ENCODE results near the gene LRTM1.

Gene LRTM1

GRCh38 chr3:54889731-54890130, 38.1 kb downstream of the LRTM1 start:
- DNase-seq: no peak

GRCh38 chr3:54888873-54889272, 39.0 kb downstream of the LRTM1 start:
- no peak for DNase-seq

- no peak for DNase-seq
Observed at GRCh38 chr3:54888162-54888561, 39.7 kb downstream of the LRTM1 start.

- no peak for DNase-seq
Observed at GRCh38 chr3:54882129-54882833, 45.6 kb downstream of the LRTM1 start.

- DNase-seq: no peak
Observed at GRCh38 chr3:54878145-54878544, 49.7 kb downstream of the LRTM1 start.

- DNase-seq: no peak
Observed at GRCh38 chr3:54877730-54878129, 50.1 kb downstream of the LRTM1 start.

- no peak for DNase-seq
Observed at GRCh38 chr3:54876694-54877093, 51.2 kb downstream of the LRTM1 start.

- DNase-seq: no peak
Observed at GRCh38 chr3:54875596-54876268, 52.1 kb downstream of the LRTM1 start.

GRCh38 chr3:54874816-54875556, 52.9 kb downstream of the LRTM1 start:
- no peak for DNase-seq

GRCh38 chr3:54873059-54874010, 54.5 kb downstream of the LRTM1 start:
- no peak for DNase-seq

- no peak for DNase-seq
Observed at GRCh38 chr3:54871867-54872266, 56.0 kb downstream of the LRTM1 start.

GRCh38 chr3:54870423-54870822, 57.4 kb downstream of the LRTM1 start:
- DNase-seq: no peak

Measured in stimulated activated CD4-positive, alpha-beta T cell treated with anti-CD3 and anti-CD28 coated beads, Interleukin-1b, Interleukin-23, amount 100 ng/mL, for 48 hours (primary cell).